RWPE1 (cell line): Measurements from ENCODE around the gene RUFY2.

ENCODE experiments used
- CTCF ChIA-PET: fragments of 350-600 bp; sonication (Branson Sonifier 250); formaldehyde crosslinking; extraction: SDS; loops from one replicate; lab custom pipeline; 2021; lab: Yijun Ruan, JAX
- POLR2A ChIA-PET: fragments of 400-600 bp; formaldehyde crosslinking; extraction: SDS; loops from one replicate; lab custom pipeline; 2020; ENCODE audit warnings: antibody characterized with exemption; ENCODE audit not compliant: low non-redundant PET; lab: Yijun Ruan, JAX
- DNase-seq: peaks from one replicate; pipeline ENCODE4 v3.0.0; 2012; ENCODE audit warnings: low spot score
- H3K27ac ChIP-seq: fragments of 450-650 bp; 2 replicates; pipeline ENCODE4 v1.5.1; 2017
- TF ChIP-seq, protein P1 (sequence below): fragments of 450-650 bp; conservative IDR thresholded peaks from 2 replicates; pipeline ENCODE4 v1.5.1; 2017; ENCODE audit warnings: low read depth, mild to moderate bottlenecking

The RUFY2 gene

DNA sequence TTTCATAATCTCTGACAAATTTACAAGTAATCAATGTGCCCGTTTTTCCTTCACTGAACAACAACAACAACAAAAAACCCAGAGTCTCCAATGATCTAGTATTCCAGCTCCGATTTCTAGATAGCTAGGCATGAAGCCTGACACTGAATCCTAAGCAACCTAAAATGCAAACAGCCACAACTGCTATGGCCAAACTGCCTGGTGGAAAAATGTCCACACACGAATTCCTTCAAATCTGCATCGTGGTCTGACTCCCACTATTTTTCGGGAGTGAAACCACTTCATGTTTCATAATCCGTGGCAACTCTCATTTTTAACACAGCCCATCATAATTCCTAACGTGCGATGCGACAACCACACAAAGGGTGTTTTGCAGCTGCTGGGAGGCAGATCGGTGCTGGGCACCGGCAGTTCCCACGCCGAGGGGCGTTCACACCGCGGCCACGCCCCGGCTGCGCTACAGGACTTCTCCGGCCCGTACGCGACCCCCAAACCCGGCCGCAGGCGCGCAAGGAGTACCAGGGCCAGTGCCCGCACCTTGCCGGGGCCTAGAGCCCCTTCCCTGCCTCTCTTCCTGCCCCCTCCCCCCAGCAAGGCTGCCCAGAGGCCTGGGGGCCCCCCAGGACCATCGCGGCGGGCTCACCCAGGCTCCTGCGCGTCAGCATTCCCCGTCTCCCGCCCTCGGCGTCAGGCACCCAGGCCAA lies 814 bp downstream of the RUFY2 start:
- ChIA-PET POLR2A (no interaction called here), CTCF (interaction anchor here (0.5 to 1.8 kb wide), 19 partner anchors 8 to 558 kb away, joined by 3 to 13 read pairs (median 3); partner anchors contain the start of genes CCAR1 and STOX1)
- TF ChIP-seq, protein P1, sequence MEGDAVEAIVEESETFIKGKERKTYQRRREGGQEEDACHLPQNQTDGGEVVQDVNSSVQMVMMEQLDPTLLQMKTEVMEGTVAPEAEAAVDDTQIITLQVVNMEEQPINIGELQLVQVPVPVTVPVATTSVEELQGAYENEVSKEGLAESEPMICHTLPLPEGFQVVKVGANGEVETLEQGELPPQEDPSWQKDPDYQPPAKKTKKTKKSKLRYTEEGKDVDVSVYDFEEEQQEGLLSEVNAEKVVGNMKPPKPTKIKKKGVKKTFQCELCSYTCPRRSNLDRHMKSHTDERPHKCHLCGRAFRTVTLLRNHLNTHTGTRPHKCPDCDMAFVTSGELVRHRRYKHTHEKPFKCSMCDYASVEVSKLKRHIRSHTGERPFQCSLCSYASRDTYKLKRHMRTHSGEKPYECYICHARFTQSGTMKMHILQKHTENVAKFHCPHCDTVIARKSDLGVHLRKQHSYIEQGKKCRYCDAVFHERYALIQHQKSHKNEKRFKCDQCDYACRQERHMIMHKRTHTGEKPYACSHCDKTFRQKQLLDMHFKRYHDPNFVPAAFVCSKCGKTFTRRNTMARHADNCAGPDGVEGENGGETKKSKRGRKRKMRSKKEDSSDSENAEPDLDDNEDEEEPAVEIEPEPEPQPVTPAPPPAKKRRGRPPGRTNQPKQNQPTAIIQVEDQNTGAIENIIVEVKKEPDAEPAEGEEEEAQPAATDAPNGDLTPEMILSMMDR, result no peak
- peak overlapping the region; percentile 84 for H3K27ac ChIP-seq
- DNase-seq, result peak; percentile 53

DNA sequence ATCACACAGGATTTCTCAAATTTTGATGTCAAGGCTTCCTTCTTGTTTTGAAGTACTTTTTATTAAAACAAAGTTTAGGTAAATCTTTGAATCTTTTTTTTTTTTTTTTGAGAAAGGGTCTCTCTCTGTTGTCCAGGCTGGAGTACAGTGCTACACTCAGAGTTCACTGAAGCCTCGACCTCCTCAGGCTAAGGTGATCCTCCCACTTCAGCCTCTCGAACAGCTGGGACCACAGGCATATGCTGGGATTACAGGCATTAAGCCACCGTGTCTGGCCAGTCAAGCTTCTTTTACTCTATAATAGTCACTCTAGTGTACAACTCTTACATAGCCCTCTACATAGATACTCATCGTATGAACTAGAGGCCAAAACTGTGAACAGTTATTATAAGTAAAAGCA lies 3.4 kb downstream of the RUFY2 start:
- H3K27ac ChIP-seq, result no peak overlapping the region
- ChIA-PET POLR2A (no interaction called here), CTCF (no interaction called here)
- TF ChIP-seq, protein P1, result no peak
- DNase-seq, result no peak

DNA sequence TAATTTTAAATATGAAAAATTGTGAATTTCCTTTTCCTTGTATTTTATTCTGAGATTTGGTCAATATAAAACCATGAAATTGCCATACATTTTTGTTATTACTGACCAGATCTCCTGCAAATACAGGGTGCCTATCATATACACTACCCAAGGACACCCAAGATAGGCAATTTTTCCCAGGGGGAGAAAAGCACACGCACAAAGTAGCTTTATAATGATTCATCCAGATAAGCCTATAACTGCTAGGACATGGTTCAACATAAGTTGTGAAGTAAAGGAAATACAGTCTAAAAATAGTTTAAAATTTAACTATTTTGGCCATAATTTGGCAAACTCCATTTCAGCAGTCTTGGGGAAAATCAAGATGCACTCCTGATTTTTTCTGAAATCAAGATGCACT lies 4.8 kb downstream of the RUFY2 start:
- CTCF ChIA-PET, result interaction anchor here (1.6 kb wide), 1 partner anchor 54 kb away, joined by 11 read pairs; no protein-coding TSS in a partner anchor
- POLR2A ChIA-PET, result no interaction called here
- no peak for DNase-seq
- TF ChIP-seq, protein P1, result no peak
- H3K27ac ChIP-seq, result no peak overlapping the region

DNA sequence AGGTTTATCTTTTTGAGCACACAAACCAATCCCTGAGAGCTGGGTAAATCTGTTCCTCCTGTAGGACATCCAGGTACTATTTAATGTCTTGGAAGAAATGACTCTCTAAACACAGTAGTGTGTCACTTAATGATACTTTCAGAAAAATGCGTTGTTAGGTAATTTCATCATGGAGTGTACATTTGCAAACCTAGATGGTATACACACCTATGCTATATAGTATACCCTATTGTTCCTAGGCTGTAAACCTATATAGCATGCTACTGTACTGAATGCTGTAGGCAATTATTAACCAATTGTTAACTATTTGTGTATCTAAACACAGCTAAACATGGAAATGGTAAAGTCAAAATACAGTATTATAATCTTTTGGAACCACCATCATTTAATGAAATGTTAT lies 10.1 kb downstream of the RUFY2 start:
- ChIA-PET POLR2A (no interaction called here), CTCF (interaction anchor here (0.6 to 0.7 kb wide), 3 partner anchors 38 to 55 kb away, joined by 3 read pairs; no protein-coding TSS in a partner anchor)

DNA sequence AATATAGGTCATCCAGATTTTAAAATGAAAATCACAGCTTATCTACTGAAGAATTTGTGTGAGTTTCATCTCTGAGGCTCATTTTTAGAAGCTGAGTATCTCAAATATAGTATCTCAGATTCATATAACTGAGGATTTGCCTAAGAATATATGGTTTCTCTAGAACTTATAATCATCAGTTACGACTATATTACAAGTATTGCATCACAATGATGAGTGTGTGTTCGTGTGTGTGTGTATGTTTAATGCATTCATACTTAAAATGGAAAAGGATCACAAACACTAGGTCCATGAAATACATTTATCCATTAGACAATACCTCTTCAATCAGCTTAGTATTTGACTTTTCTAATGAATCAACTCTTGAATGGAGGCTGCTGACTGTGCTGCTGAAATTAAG lies 21.3 kb downstream of the RUFY2 start:
- TF ChIP-seq, protein P1, result no peak
- POLR2A ChIA-PET, result interaction anchor here (0.6 kb wide), 1 partner anchor 155 kb away, joined by 3 read pairs; no protein-coding TSS in a partner anchor
- no peak overlapping the region for H3K27ac ChIP-seq
- CTCF ChIA-PET, result interaction anchor here (1.5 kb wide), 1 partner anchor 21 kb away, joined by 13 read pairs; the partner anchor contains the start of gene RUFY2
- no peak for DNase-seq

More for the DNA sequence above, 10.1 kb downstream of the RUFY2 start:
- H3K27ac ChIP-seq, result no peak overlapping the region
- DNase-seq, result no peak
- TF ChIP-seq, protein P1, result no peak

DNA sequence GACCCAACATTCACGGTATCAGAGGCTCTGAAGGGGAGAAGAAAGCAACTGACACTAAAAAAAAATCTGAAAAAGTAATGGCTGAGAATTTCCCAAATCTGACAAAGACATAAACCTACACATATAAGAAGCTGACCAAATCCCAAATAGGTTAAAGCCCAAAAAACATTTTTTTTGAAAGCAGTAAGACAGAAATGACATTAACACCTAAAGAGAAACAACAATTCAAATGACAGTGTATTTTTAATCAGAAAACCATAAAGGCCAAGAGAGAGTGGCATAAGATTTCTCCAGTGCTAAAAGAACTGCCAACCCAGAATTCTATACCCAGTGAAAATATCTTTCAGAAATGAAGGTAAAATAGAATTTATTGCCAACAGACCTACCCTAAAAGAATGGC lies 35.5 kb downstream of the RUFY2 start:
- CTCF ChIA-PET, result interaction anchor here (0.6 kb wide), 1 partner anchor 128 kb away, joined by 3 read pairs; no protein-coding TSS in a partner anchor
- no peak for DNase-seq
- POLR2A ChIA-PET, result no interaction called here
- TF ChIP-seq, protein P1, result no peak
- no peak overlapping the region for H3K27ac ChIP-seq
